ENCODE measurements around the gene PPP4R1. TPM values are rescaled to one million over a fixed set of nuclear protein-coding genes. Genes with fewer than 3 reads are reported as not detected.
A peak's percentile ranks its signal among the peaks of the same experiment; 100 is the strongest.

The PPP4R1 gene
- total RNA-seq, 1 donor from 2014 or later: 132 TPM

DNA sequence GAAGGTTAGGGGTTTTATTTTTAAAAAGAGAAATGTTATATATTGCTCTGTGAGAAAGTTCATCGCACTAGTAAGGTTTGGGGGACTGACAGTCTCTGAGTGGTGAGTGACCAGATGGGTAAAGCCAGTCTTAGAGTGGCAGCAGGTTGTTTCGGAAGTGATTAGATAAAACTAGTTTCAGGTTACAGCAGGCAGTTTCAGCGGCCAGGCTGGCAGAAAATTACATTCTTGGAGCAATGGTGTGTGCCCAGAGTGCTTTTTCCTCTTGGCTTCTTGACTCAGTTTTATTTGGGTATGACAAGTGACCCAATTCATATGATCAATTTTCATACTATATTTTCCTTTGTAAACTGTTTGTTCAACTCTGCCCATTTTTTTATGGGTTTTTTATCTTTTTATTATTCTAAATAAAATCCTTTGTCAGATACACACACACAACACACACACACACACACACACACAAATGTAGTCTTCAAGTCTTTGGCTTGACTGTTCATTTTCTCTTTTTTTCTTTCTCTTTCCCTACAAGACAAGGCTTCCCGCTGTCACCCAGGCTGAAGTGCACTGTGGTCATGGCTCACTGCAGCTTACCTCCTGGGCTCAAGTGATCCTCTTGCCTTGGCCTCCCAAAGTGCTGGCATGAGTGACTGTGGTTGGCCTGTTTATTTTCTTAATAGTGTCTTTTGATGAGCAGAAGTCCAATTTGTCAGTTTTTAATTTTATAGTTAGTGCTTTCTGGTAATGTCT lies 108.1 kb downstream of the PPP4R1 start:
- peaks cover 72% of the 10 kb centered on the region for H3K79me2 ChIP-seq (ENCODE audit: insufficient read depth, low read length)
- H3K4me2 ChIP-seq (ENCODE audit: low read length): no peak overlapping the region

More for the DNA sequence above, 108.1 kb downstream of the PPP4R1 start:
- H3K4me1 Mint-ChIP-seq (ENCODE audit: low read depth, unreplicated experiment): peaks cover 7% of the 10 kb centered on the region
- Histone ChIP-seq H3K4me1 (ENCODE audit: insufficient read depth, low read length) (no peaks in the 10 kb centered on the region), H3K27ac (ENCODE audit: low read depth, low read length) (no peak overlapping the region), H3K36me3 (ENCODE audit: insufficient read depth, low read length) (no peaks in the 10 kb centered on the region), H3K4me3 (ENCODE audit: insufficient read depth, low read depth, low read length) (no peak overlapping the region), H3K9me3 (ENCODE audit: insufficient read depth, low read depth, low read length) (no peaks in the 10 kb centered on the region), H2AFZ (ENCODE audit: low read depth, low read length) (no peak overlapping the region), H4K20me1 (ENCODE audit: insufficient read depth, low read length) (peaks cover 30% of the 10 kb centered on the region), H3K9ac (ENCODE audit: low read length) (no peak overlapping the region), H3K27me3 (ENCODE audit: insufficient read depth, low read length) (no peaks in the 10 kb centered on the region)
- H3K36me3 Mint-ChIP-seq (ENCODE audit: low read depth, unreplicated experiment): peaks cover 15% of the 10 kb centered on the region
- DNase-seq (ENCODE audit: low read depth) (peak; percentile 39), FAIRE-seq (no peak)
- H3K27ac Mint-ChIP-seq (ENCODE audit: unreplicated experiment): peak overlapping the region; percentile 10
- no peaks in the 10 kb centered on the region for H3K27me3 Mint-ChIP-seq (ENCODE audit: low read depth, unreplicated experiment)
- no peak for TF ChIP-seq EZH2 (IDR thresholded peaks at IDR 0.05; ENCODE audit: insufficient read depth, low read length)
- TF ChIP-seq, protein P1, sequence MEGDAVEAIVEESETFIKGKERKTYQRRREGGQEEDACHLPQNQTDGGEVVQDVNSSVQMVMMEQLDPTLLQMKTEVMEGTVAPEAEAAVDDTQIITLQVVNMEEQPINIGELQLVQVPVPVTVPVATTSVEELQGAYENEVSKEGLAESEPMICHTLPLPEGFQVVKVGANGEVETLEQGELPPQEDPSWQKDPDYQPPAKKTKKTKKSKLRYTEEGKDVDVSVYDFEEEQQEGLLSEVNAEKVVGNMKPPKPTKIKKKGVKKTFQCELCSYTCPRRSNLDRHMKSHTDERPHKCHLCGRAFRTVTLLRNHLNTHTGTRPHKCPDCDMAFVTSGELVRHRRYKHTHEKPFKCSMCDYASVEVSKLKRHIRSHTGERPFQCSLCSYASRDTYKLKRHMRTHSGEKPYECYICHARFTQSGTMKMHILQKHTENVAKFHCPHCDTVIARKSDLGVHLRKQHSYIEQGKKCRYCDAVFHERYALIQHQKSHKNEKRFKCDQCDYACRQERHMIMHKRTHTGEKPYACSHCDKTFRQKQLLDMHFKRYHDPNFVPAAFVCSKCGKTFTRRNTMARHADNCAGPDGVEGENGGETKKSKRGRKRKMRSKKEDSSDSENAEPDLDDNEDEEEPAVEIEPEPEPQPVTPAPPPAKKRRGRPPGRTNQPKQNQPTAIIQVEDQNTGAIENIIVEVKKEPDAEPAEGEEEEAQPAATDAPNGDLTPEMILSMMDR (IDR thresholded peaks at IDR 0.05; ENCODE audit: insufficient read depth, low read depth, low read length): no peak
- peaks cover 13% of the 10 kb centered on the region for H3K9me3 Mint-ChIP-seq (ENCODE audit: unreplicated experiment)
- no peak overlapping the region for H3K4me3 Mint-ChIP-seq (ENCODE audit: unreplicated experiment)

Other genes starting within 250 kb of the PPP4R1 start
- gene RALBP1, start 139.0 kb downstream of the PPP4R1 start, total RNA-seq: 57.5 and 57.7 TPM in 2 replicates
- 88.7 and 100 TPM in 2 replicates for gene RAB31, start 93.7 kb upstream of the PPP4R1 start, total RNA-seq

Data from astrocyte (in vitro differentiated cells and primary cell).